Putamen (tissue), 1 donor: ENCODE results near the gene IRF4.

Source experiments
- DNase-seq: peaks from one replicate; pipeline ENCODE4 v3.0.0-alpha.2; 2016; ENCODE audit warnings: low spot score

IRF4 gene

GRCh38 chr6:381742-382461 lies 9.7 kb upstream of the IRF4 start:
- DNase-seq: no peak

GRCh38 chr6:382883-383810 lies 8.4 kb upstream of the IRF4 start:
- DNase-seq: no peak

- DNase-seq: no peak
Measured at GRCh38 chr6:383856-384255, 7.7 kb upstream of the IRF4 start.

- DNase-seq: no peak
Measured at GRCh38 chr6:384898-385297, 6.7 kb upstream of the IRF4 start.

GRCh38 chr6:385614-386013 lies 5.9 kb upstream of the IRF4 start:
- no peak for DNase-seq

GRCh38 chr6:386688-387266 lies 4.8 kb upstream of the IRF4 start:
- DNase-seq: no peak

GRCh38 chr6:387293-387741 lies 4.2 kb upstream of the IRF4 start:
- no peak for DNase-seq

- no peak for DNase-seq
Measured at GRCh38 chr6:388202-388903, 3.2 kb upstream of the IRF4 start.

DNA sequence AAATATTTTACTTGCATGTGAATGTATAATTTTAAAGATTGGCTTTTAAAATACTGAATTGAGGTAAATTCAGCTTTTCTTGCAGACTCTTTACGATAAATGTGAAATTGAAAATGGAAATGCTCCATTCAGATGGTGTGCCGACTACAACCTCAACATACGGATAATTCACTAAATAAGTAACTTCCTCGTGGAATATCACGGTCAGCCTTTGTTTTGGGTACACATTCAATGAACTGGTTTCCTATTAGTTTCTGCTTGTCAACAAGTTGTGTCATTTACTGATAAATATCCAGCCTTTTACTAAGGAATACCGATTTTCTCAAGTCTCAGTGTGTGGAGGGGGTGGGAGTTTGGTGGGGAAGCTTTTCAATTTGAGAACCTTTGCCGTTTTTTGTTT lies 2.4 kb upstream of the IRF4 start:
- no peak for DNase-seq

- DNase-seq: no peak
Measured at GRCh38 chr6:389622-390021, 1.9 kb upstream of the IRF4 start.

- no peak for DNase-seq
Measured at GRCh38 chr6:390914-391558, 516 bp upstream of the IRF4 start.

- no peak for DNase-seq
Measured at GRCh38 chr6:392441-393390, 1.2 kb downstream of the IRF4 start.

GRCh38 chr6:393391-394221 lies 2.1 kb downstream of the IRF4 start:
- DNase-seq: no peak

GRCh38 chr6:394641-395289 lies 3.2 kb downstream of the IRF4 start:
- DNase-seq: no peak

DNA sequence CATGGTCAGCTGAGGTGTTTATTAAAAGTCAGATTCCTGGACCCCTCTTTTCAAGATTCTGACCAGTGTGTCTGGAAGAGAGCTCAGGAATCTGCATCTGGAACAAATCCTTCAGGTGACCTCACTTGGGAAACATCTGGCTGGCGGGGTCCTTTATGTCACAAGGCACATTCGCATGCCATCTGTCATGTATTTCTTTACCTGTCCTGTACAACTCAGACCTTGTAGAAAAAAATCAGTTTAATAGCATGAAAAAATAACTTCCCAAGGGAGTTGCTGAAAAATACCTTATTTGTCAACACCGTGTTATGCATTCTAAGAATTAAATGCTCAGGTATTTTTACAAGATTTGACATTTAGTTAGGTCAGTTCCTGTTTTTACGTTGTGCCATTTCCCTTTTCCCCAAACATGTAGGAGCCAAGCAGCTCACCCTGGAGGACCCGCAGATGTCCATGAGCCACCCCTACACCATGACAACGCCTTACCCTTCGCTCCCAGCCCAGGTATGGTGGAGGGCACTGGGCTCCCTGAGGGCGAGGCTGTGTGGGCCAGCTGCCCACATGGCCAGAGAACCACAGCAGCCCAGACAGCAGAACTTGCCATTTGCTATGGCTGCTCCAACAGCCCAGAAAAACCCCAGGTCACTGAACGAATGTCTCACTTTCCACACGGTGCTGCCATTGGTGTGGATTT lies 4.0 kb downstream of the IRF4 start:
- no peak for DNase-seq

GRCh38 chr6:396126-396520 lies 4.6 kb downstream of the IRF4 start:
- no peak for DNase-seq

- DNase-seq: no peak
Measured at GRCh38 chr6:397056-397455, 5.5 kb downstream of the IRF4 start.

DNA sequence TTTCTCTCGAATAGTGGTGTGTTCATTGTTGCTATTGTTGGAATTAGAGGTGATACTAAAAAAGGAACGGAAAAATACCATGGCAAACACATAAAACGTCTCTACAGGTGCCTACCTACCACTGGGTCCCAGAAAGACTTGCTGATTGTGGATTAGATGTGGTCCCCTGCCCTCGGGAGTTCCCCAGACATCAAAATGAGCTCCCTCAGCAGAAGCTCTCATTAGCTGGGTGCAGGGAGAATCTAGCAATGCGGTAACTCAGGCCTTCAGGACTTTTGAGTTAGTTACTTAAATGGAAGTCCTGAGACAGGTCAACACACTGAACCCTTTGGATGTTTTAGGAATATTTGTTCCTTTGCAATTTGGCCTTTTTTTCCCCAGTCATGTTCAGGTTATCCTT lies 6.1 kb downstream of the IRF4 start:
- DNase-seq: no peak

DNA sequence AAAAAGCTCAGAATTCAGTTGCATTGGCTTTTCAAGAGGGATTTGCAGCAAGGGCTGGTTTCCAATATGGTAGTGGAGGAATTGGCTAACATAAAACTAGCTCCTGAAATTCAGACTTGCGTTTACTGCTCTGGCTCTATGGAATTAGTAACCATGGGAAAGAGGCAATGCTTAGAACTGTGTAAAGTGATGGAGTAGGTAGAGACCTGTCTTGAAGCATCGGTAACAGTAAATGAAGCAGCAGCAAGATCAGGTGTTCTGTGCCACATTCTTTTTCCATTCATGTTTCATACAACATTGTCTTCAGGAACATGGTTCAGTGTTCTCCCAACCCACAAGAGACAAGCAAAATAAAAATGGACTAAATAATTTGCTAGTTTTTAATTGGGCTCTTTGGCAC lies 6.5 kb downstream of the IRF4 start:
- DNase-seq: no peak
